HG03135 (cell line): ENCODE data around the gene KCNK17.

Source experiments
- ATAC-seq: cut with Tn5 transposase; IDR thresholded peaks from one replicate; pipeline ENCODE4 v1.9.1; 2021; ENCODE audit warnings: mild to moderate bottlenecking, moderate library complexity; ENCODE audit not compliant: unreplicated experiment

The KCNK17 gene

DNA sequence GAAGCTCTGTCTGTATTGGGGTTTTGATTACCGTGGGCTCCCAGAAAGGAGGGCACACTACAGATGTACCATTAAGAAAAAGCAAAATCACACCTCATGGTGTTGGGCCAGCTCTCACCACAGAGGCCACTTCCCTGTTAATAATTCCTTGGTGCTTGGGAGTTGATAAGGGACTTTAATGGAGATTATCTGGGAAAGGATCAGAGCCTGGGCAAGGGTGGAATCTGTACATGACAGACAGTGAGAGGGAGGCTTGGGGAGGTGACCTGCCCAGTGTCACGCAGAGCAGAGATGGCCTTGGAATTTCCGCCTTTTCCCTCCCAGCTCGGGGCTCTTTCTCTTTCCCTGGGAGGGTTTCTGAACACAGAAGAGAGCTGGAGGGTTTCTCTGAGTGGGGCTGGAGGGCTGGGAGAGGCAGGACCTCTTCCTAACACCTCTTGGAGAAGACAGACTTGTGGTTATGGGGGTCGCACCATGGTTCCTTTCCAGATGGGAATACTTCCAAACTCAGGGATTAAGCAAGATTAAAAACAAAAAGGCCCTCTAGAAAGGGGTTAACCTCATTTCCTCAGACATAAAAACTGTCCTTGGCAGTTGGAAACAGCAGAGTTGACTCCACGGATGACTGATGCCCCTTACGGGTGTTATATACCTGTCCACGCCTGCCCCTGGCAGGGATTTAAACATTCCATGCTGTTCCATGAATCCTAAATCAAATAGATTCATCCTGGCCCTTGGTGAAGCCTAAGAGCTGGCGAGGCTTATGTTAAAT is 25.1 kb upstream of the KCNK17 start:
- no peak for ATAC-seq

DNA sequence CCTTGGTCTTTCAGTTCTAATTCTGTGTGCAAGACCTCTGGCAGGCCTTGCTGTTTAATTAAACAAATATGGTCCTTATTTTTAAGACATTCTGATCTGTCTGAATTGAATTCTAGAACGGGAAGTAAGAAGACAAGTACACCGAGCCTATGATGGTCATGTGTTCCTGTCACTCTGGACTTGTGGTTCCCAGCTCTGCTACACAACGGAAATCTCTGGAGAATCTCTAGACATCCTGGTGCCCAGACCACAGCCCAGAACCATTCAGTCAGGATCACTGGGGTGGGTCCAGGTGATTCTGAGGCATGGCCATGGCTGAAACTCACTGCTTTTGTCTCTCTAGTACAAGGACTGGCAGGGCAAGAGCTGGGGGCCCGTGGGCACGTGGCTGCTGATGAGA is 24.2 kb upstream of the KCNK17 start:
- no peak for ATAC-seq

DNA sequence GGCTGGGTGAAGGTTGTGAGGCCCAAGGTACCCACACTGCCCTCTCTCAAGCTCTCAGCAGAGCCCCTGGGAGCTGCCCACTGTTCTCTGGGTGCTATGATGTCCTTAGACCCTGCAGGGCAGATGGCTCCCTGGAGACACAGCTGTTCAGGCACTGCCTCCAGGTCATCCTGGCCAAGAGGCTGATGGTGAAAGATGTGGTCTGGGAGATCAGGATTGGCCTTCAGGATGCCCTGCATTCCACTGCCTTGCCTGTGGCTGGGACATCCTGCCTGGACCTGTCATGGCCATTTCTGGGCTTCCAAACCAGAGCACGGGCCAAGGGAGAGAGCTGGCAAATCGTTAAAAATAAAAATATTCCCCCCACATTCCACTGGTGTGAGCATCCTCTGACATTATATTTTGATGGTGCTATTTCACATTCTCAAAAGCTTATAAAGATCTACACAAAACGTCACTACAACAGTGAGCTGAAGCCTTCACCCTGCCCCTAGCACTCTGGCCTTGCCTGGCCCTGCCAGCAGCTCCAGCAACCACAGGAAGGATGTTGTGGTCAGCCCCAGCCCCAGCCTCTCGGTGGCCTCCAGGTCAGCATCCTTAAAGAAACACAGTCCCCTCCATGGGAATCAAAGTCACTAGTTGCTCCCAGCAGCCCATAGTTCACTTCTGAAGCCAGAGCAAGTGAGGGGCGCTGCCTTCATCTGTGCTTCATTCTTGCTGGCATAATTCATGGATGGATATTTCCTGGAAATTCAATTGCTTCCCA is 21.7 kb upstream of the KCNK17 start:
- no peak for ATAC-seq

- ATAC-seq, result no peak
Measured at GRCh38 chr6:39333644-39334438, 19.6 kb upstream of the KCNK17 start.

DNA sequence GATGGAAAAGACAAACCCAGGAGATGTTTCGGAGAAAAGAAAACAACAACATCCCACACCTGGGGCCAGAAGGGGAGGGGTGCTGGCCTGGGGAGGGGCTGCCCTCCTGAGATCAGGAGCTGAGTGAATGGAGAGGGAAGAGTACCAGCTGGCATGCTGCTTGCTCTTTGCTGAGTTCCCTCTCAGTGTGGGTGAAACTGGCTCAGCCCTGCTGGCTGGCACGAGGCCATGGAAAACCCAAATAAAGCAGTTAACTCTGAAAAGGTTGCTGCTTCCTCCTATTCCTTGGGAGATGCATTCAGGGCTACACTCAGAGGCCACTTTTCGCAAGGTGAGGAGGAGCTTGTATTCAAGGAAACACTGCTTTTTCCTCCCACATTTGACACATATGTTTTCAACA is 16.3 kb upstream of the KCNK17 start:
- no peak for ATAC-seq

- peak; percentile 74 for ATAC-seq
Measured at GRCh38 chr6:39330057-39330456, 15.8 kb upstream of the KCNK17 start.

DNA sequence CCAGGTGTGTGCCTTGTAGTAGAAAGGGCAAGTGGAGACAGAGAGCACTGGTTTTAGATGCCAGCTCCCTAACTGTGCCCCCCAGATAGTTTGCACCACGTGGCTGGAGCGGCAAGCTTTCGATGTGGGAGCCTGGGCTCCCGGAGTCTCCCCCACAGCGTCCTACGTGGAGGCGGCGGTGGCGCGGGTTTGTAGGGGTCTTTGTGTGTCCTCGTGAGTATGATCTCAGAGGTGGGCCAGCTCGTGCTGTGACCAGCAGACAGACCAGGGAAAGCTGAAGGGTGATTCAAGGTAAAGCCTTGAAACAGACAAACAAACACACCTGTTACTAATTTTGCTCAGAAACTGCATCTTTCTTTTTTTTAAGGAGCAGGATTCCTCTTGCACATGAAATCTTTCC is 13.8 kb upstream of the KCNK17 start:
- ATAC-seq, result no peak

- ATAC-seq, result no peak
Measured at GRCh38 chr6:39327507-39327906, 13.3 kb upstream of the KCNK17 start.

GRCh38 chr6:39322306-39322850 is 8.2 kb upstream of the KCNK17 start, which contains the start of gene KCNK16:
Gene KCNK16 (minus strand): TSS chr6:39322702. CDS start chr6:39322540, 162 bp downstream.
- no peak for ATAC-seq

GRCh38 chr6:39321761-39322160 is 7.5 kb upstream of the KCNK17 start:
- no peak for ATAC-seq

DNA sequence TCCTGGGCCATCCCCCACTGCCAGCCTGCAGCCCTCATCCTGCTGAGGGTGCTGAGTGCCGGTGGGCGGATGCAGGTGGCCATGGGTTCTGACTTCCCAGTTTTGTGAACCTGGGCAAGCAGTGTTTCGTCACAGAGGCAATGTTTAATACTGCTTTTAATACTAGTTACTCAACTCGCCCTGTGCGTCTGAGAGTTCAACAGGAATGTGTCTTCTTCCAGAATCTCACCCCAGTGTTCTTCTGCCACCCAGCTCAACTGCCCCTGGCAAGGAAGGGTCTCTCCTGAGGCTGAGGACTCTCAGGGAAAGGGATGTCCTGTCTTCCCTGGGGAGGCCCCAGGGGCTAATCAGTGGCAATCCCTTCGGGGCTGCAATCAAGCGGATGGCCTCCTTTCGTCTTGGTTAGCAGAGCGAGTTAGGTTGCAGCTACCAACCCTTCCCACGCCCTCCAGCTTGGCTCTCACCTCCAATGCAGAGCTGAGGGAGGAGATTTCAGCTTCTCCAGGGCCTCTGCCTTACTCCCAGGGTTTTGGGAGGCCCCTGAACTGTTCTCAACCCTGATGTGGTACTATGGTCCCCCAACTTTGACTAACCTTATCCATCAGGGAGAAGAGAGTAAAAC is 6.3 kb upstream of the KCNK17 start:
- ATAC-seq, result no peak

DNA sequence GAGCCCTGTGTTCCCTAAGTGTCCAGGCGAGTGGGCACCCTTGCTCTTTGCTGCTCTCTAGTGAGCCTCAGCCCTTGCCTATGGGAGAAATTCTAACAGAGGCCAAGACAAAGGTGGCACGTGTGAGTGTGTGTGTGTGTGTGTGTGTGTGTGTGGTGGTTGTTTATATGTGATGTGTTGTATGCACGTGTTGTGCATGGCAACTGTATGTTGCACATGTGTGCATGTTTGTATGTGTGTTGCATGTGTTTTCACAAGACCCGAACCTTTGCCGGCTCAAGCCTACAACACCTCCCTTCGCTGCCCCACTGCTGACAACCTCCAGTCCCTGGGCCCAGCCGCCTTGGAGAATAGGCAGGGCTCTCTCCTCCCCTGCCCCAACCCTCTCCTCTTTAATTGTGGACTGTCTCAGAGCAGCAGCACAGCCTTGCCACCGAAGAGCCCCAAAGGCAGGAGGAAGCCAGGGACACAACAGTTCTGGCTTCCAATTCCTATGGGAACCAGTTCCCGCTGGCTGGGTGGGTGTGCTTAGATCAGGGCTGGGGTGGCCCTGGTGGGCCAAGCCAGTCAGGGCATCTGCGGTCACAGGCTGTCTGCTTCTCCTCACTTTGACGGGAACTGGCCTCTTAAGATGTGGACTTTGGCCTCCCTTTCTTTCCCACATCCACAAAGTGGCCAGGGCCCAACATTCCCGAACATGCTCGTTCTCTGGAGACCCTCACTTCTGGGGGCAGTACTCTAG is 5.6 kb upstream of the KCNK17 start:
- ATAC-seq, result no peak

GRCh38 chr6:39317256-39317655 is 3.0 kb upstream of the KCNK17 start:
- no peak for ATAC-seq

DNA sequence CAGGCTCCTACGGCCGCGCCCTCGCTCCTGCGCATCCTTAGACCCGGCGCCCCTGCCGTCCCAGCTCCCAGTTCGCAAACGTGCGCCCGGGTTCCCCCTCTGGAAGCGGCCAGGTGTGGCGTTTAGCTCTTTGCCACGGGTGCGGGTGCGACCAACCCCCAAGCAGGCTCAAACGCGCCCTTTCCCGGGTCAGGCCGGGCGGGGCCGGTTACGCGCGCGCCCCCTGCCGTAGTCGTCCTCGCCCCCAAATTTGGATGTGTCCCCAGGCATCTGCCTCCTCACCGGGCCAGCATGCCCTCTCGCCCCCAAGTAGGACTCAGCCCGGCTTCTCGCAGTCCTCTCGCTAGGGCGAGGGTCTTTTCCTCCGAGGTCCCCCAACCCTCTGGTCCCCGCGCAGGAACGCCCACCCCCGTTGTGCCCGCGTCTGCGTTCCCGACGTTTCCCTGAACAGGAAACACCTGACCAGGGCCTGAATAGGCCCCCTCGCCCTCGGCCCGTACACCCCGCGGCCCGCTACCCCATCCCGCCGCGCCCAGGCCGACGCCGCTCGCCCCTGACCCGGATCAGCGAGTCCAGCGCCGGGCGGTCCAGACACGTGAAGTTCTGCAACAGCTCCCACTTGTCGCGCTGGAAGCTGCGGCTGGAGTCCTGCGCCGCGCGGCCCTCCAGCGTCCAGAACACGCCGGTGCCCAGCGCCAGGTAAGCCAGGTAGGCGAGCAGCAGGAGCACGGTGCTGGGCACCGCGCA is 520 bp downstream of the KCNK17 start:
- no peak for ATAC-seq

GRCh38 chr6:39312912-39313525 is 1.2 kb downstream of the KCNK17 start:
- no peak for ATAC-seq

DNA sequence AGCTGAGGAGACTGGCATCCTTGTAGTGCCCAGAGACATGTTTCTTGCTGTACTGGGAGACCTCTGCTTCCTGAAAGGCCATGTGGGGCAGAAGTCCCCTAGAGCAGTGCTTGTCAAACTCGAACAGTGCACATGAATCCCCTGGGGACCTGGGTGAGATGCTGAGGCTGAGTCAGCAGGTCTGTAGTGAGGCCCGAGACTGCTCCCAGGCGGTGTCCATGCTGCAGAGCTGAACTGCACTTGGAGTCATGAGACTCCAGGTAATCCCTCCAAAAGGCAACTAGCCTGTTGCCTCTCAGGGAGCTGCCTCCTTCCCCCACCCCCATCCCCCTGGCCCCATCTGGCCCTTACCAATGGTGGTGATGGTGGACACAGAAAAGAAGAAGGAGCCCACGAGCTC is 3.7 kb downstream of the KCNK17 start:
- no peak for ATAC-seq

DNA sequence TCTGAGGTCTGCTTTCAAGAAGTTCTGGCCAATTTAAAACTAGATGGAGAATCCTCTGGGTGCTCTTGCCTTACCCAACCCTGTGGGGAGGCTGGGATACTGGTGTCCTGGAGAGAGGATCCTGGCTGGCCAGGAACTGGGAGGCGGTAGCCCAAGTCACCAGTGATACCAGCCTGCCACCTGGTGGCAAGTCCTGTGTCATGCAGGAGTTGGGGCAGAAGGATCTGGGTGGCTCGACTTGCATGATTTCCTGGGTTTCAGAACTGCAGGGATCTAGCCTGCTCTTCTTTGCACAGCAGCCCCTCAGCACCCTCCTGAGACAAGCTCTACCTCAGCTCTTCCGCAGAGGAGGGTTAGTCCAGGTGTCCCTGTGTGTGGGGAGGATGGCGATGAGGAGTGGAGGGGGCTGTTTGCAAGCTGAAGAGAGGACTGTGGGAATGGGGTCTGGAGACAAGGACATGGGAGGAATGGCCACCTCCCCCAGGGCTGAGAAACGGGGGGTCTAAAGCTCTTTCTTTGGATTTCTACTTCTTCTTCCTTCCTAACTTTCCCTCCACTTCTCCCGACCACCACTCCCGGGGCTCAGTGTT is 4.2 kb downstream of the KCNK17 start:
- no peak for ATAC-seq

DNA sequence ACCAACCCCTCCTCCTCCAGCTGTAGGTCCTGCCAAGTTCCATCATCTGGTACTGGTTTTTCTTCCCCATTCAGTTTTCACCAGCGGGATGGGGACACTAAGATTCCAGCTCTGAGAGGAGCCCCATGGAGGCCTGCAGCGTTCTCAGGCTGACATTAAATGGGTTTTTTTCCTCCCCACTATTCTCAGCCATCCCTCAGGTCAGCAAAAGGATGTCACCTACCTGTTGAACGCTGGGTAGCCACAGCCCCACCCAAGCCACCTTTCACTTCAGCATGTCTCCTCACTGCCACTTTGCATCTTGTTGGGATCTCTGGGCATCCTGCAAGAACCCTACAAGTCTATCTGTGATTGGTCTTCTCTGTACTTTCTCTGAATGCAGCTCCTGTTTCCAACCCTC is 6.8 kb downstream of the KCNK17 start:
- ATAC-seq, result no peak

DNA sequence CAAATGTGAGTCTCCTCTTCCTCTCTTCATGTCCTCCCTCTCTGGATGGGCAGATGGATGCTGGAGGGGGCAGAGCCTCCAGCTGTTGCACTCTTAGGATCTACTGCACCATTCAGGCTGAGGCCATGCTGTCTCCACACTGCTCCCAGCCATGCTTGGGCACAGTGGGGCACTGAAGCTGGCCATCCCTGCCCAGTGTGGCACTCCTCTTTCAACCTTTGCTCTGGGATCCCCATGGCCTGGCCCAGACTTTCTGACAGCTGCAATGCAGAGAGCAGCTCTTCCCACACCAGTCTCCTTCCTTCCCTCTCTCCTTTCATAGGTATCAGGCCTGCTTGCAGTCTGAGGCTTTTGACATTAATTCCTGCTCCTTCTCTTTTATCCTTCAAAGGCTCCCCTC is 9.3 kb downstream of the KCNK17 start:
- no peak for ATAC-seq
